ENCODE results near the gene PLA2G15. TPM values are rescaled to one million over a fixed set of nuclear protein-coding genes. Genes with fewer than 3 reads are reported as not detected.

The PLA2G15 gene
- total RNA-seq, 1 experiment from 2014 or later = 33.2 TPM

DNA sequence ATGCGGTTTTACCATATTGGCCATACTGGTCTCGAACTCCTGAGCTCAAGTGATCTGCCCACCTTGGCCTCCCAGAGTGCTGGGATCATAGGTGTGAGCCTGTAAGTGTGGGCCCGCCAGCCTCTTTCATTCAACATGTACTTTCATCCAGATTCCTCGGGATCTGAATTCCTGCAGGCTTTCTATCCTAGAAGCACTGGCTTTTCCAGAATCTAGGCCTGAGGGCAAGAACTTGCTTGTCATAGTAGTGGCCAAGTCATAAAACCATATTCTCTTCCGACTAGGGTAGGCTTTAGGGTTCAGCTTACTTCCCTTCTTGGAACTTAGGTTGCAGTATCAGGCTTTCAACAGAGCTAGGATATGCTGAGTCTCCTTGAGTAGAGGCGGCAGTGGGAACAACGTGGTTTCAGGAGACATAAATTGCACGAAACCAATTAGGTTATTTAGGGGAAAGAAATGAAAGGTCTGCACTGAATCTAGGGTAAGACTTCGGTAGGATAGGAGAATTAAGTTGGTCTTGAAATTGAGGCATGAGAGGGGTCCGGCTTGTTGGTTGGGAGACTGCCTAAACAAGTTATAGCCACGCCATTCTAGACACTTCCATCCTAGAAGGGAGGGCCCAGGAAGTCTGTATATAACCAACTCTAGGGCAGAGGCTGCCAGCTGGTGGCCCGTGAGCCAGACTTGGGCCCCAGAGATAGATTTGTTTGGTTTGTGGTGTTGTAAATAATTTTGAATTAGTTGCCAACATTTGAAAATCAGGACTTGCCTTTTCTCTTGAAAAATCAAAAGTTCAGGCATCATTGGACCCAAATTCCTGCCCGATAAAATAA, 34.8 kb downstream of the PLA2G15 start:
- Histone ChIP-seq H3K9me3 (no peaks in the 10 kb centered on the region), H3K36me3 (ENCODE audit: control insufficient read depth, insufficient read depth, low read length) (peaks cover 3% of the 10 kb centered on the region; the same call in 1 of the 2 replicates), H3K4me1 (peaks cover 44% of the 10 kb centered on the region), H3K27me3 (replicated peaks; ENCODE audit: control insufficient read depth, insufficient read depth, low read length) (no peaks in the 10 kb centered on the region), H3K4me3 (ENCODE audit: low read depth, low read length) (no peak overlapping the region)
- Mint-ChIP-seq H3K4me3 (ENCODE audit: unreplicated experiment) (no peak overlapping the region), H3K27me3 (ENCODE audit: insufficient read depth, unreplicated experiment) (no peaks in the 10 kb centered on the region), H3K9me3 (ENCODE audit: unreplicated experiment) (no peaks in the 10 kb centered on the region), H3K36me3 (ENCODE audit: insufficient read depth, unreplicated experiment) (peaks cover 97% of the 10 kb centered on the region), H3K4me1 (ENCODE audit: low read depth, unreplicated experiment) (peaks cover 39% of the 10 kb centered on the region), H3K27ac (ENCODE audit: unreplicated experiment) (peak overlapping the region; percentile 26)
- TF ChIP-seq, protein P1, sequence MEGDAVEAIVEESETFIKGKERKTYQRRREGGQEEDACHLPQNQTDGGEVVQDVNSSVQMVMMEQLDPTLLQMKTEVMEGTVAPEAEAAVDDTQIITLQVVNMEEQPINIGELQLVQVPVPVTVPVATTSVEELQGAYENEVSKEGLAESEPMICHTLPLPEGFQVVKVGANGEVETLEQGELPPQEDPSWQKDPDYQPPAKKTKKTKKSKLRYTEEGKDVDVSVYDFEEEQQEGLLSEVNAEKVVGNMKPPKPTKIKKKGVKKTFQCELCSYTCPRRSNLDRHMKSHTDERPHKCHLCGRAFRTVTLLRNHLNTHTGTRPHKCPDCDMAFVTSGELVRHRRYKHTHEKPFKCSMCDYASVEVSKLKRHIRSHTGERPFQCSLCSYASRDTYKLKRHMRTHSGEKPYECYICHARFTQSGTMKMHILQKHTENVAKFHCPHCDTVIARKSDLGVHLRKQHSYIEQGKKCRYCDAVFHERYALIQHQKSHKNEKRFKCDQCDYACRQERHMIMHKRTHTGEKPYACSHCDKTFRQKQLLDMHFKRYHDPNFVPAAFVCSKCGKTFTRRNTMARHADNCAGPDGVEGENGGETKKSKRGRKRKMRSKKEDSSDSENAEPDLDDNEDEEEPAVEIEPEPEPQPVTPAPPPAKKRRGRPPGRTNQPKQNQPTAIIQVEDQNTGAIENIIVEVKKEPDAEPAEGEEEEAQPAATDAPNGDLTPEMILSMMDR (IDR thresholded peaks at IDR 0.05; ENCODE audit: insufficient read depth in 1 of 2, low read depth in 1 of 2, low read length in 1 of 2, severe bottlenecking in 1 of 2, unreplicated experiment in 1 of 2) = no peak
- intact Hi-C loops (cut with micrococcal nuclease; ENCODE audit: unreplicated experiment) = no loop called here
- CTCF ChIA-PET = interaction anchor here (1.9 kb wide), 1 partner anchor 16 kb away, joined by 14 read pairs; the partner anchor contains the start of gene SLC7A6
- DNase-seq = no peak
- no TSS peak for BruUV-seq (replicated peaks)
- POLR2A ChIA-PET = interaction anchor here (0.6 to 2.6 kb wide), 6 partner anchors 9 to 31 kb away, joined by 3 to 15 read pairs (median 4); partner anchors contain the start of genes PRMT7, SLC7A6 and SLC7A6OS

DNA sequence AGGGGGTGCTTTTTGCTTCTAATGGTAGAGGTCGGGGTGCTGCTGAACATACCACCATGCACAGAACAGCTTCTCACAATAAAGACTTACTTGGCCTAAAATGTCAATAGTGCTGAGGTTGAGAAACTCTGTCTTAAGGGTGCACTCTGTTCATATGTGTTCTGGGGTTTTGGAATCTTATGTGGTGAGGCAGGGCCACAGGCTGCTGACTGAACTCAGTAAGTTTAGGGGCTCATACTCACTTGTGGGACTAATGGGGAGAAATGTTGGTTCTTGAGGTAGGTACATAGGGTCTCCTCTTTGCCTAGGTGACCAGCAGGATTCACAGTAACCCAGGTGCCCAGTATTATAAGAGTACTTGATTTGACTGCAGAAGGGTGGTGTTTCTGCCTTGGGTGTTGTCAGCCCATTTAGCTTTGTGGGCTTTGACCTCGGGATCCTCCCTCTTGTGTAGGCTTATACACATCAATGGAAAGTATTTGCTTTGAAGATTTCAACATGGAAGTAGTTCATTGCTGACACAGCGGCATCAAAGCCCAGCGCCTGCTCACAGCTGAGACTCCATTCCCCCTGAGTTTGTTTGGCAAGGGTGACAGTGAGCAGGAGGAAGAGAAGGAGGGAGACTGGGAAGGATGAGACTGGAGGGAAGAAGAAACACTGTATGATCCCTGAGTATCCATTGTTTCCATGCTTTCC, 36.3 kb downstream of the PLA2G15 start:
- peak overlapping the region; percentile 29 for H3K4me3 Mint-ChIP-seq (ENCODE audit: unreplicated experiment)
- Histone ChIP-seq H3K4me1 (peaks cover 34% of the 10 kb centered on the region), H3K27me3 (replicated peaks; ENCODE audit: control insufficient read depth, insufficient read depth, low read length) (no peaks in the 10 kb centered on the region), H3K9me3 (no peaks in the 10 kb centered on the region), H3K4me3 (ENCODE audit: low read depth, low read length) (no peak overlapping the region), H3K36me3 (ENCODE audit: control insufficient read depth, insufficient read depth, low read length) (peaks cover 3% of the 10 kb centered on the region; the same call in 1 of the 2 replicates)
- no peaks in the 10 kb centered on the region for H3K27me3 Mint-ChIP-seq (ENCODE audit: insufficient read depth, unreplicated experiment)
- ChIA-PET CTCF (interaction anchor here (0.6 to 1.9 kb wide), 4 partner anchors 13 to 176 kb away, joined by 3 to 14 read pairs (median 5); partner anchors contain the start of gene SLC7A6), POLR2A (interaction anchor here (0.5 to 2.6 kb wide), 4 partner anchors 15 to 850 kb away, joined by 3 to 15 read pairs (median 6); partner anchors contain the start of genes HSD11B2, PRMT7, SLC7A6 and SLC7A6OS)
- no TSS peak for BruUV-seq (replicated peaks)
- intact Hi-C loops (cut with micrococcal nuclease; ENCODE audit: unreplicated experiment) = loop anchor here (1.0 kb wide), 2 partner anchors 16 to 47 kb away; no protein-coding TSS in a partner anchor
- no peaks in the 10 kb centered on the region for H3K9me3 Mint-ChIP-seq (ENCODE audit: unreplicated experiment)
- DNase-seq = peak; percentile 69 to 79
- peaks cover 97% of the 10 kb centered on the region for H3K36me3 Mint-ChIP-seq (ENCODE audit: insufficient read depth, unreplicated experiment)
- H3K27ac Mint-ChIP-seq (ENCODE audit: unreplicated experiment) = peak overlapping the region; percentile 58
- H3K4me1 Mint-ChIP-seq (ENCODE audit: low read depth, unreplicated experiment) = peaks cover 42% of the 10 kb centered on the region
- TF ChIP-seq, protein P1 (IDR thresholded peaks at IDR 0.05; ENCODE audit: insufficient read depth in 1 of 2, low read depth in 1 of 2, low read length in 1 of 2, severe bottlenecking in 1 of 2, unreplicated experiment in 1 of 2) = no peak

DNA sequence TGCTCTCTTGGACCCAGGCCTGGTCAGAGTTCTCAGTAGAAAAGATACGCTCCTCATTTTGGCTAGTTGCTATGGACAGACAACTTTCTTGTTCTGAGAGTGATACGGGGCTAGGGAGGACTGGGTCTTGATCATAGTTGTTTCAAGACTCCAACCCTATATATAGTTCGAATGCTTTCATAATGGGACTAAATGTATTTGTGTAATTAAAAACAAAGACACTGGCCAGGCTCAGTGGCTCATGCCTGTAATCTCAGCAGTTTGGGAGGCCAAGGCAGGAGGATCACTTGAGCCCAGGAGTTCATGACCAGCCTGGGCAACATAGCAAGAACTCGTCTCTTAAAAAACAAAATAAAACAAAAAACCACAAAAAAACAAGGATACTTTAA, 36.9 kb downstream of the PLA2G15 start:
- Histone ChIP-seq H3K9me3 (no peaks in the 10 kb centered on the region), H3K4me3 (ENCODE audit: low read depth, low read length) (no peak overlapping the region), H3K36me3 (ENCODE audit: control insufficient read depth, insufficient read depth, low read length) (peaks cover 3% of the 10 kb centered on the region; the same call in 1 of the 2 replicates), H3K27me3 (replicated peaks; ENCODE audit: control insufficient read depth, insufficient read depth, low read length) (no peaks in the 10 kb centered on the region), H3K4me1 (peaks cover 34% of the 10 kb centered on the region)
- intact Hi-C loops (cut with micrococcal nuclease; ENCODE audit: unreplicated experiment) = no loop called here
- POLR2A ChIA-PET = interaction anchor here (0.5 to 2.6 kb wide), 4 partner anchors 15 to 851 kb away, joined by 3 to 15 read pairs (median 6); partner anchors contain the start of genes HSD11B2, PRMT7, SLC7A6 and SLC7A6OS
- peak overlapping the region; percentile 58 for H3K27ac Mint-ChIP-seq (ENCODE audit: unreplicated experiment)
- H3K36me3 Mint-ChIP-seq (ENCODE audit: insufficient read depth, unreplicated experiment) = peaks cover 97% of the 10 kb centered on the region
- H3K4me1 Mint-ChIP-seq (ENCODE audit: low read depth, unreplicated experiment) = peaks cover 45% of the 10 kb centered on the region
- peak overlapping the region; percentile 29 for H3K4me3 Mint-ChIP-seq (ENCODE audit: unreplicated experiment)
- DNase-seq = no peak
- TF ChIP-seq, protein P1 (IDR thresholded peaks at IDR 0.05; ENCODE audit: insufficient read depth in 1 of 2, low read depth in 1 of 2, low read length in 1 of 2, severe bottlenecking in 1 of 2, unreplicated experiment in 1 of 2) = no peak
- CTCF ChIA-PET = interaction anchor here (0.6 to 1.9 kb wide), 4 partner anchors 13 to 175 kb away, joined by 3 to 14 read pairs (median 5); partner anchors contain the start of gene SLC7A6
- H3K27me3 Mint-ChIP-seq (ENCODE audit: insufficient read depth, unreplicated experiment) = no peaks in the 10 kb centered on the region
- H3K9me3 Mint-ChIP-seq (ENCODE audit: unreplicated experiment) = no peaks in the 10 kb centered on the region
- no TSS peak for BruUV-seq (replicated peaks)

All from Caco-2 (cell line).